IMR-90 (cell line): Measurements from ENCODE around the gene PARD6G. TPM values are rescaled to one million over a fixed set of nuclear protein-coding genes. Genes with fewer than 3 reads are reported as not detected.
A peak's percentile ranks its signal among the peaks of the same experiment; 100 is the strongest.

Experiments used
- ATAC-seq: fragments of 200-7000 bp; cut with Tn5 transposase; 2 replicates; pipeline ENCODE4 v1.9.1; 2020; ENCODE audit warnings: low read depth, mild to moderate bottlenecking, moderate library complexity
- BruUV-seq: library from RNA; stranded (reverse); fragments of 400-500 nt; replicated peaks from 2 replicates; lab custom pipeline; 2021; lab: Mats Ljungman, UMichigan
- CTCF ChIA-PET: fragments of 300-600 bp; formaldehyde crosslinking; extraction: SDS; loops from one replicate; lab custom pipeline; 2021; ENCODE audit warnings: antibody characterized with exemption; lab: Yijun Ruan, JAX
- POLR2A ChIA-PET: fragments of 300-600 bp; sonication (Branson Sonifier 250); formaldehyde crosslinking; loops from one replicate; lab custom pipeline; 2022; ENCODE audit warnings: antibody characterized with exemption; ENCODE audit not compliant: unreplicated experiment; lab: Charles Lee
- DNase-seq: peaks from one replicate; pipeline ENCODE4 v3.0.0; 2013
- H2AFZ ChIP-seq: replicated peaks from 2 replicates; pipeline ENCODE3; 2013; ENCODE audit warnings: low read length, mild to moderate bottlenecking; ENCODE audit not compliant: poor library complexity
- H2AK5ac ChIP-seq: 2 replicates; pipeline ENCODE4 v1.6.1; 2013; ENCODE audit warnings: low read depth, low read length, inconsistent platforms
- H2AK9ac ChIP-seq: replicated peaks from 2 replicates; pipeline ENCODE3; 2013; ENCODE audit warnings: mild to moderate bottlenecking, low read depth, low read length, moderate library complexity; ENCODE audit not compliant: poor library complexity
- H2BK120ac ChIP-seq: 2 replicates; pipeline ENCODE4 v1.6.1; 2013; ENCODE audit warnings: low read depth, low read length, inconsistent platforms
- H2BK15ac ChIP-seq: 3 replicates; pipeline ENCODE4 v1.6.1; 2013; ENCODE audit warnings: low read depth, low read length, inconsistent platforms
- H2BK20ac ChIP-seq: 2 replicates; pipeline ENCODE4 v1.6.1; 2013; ENCODE audit warnings: low read depth, mild to moderate bottlenecking, inconsistent platforms, low read length, moderate library complexity
- H2BK5ac ChIP-seq: 2 replicates; pipeline ENCODE4 v1.6.1; 2013; ENCODE audit warnings: mild to moderate bottlenecking, low read depth, low read length, inconsistent platforms; ENCODE audit not compliant: poor library complexity, severe bottlenecking
- H3K14ac ChIP-seq: replicated peaks from 2 replicates; pipeline ENCODE4 v1.6.1; 2013; ENCODE audit warnings: low read depth, low read length, inconsistent platforms
- H3K18ac ChIP-seq: 2 replicates; pipeline ENCODE4 v1.6.1; 2013; ENCODE audit warnings: low read depth, low read length, control low read depth
- H3K23ac ChIP-seq: 2 replicates; pipeline ENCODE4 v1.6.1; 2013; ENCODE audit warnings: low read depth, low read length, inconsistent platforms
- H3K27ac ChIP-seq: 2 replicates; pipeline ENCODE4 v1.5.1; 2013; ENCODE audit warnings: mild to moderate bottlenecking, control low read depth, low read length; ENCODE audit not compliant: insufficient read depth
- H3K27me3 ChIP-seq: 2 replicates; pipeline ENCODE4 v1.6.1; 2013; ENCODE audit warnings: low read length; ENCODE audit not compliant: control insufficient read depth, insufficient read depth
- H3K36me3 ChIP-seq: 2 replicates; pipeline ENCODE4 v1.6.1; 2013; ENCODE audit warnings: low read length, mixed read lengths; ENCODE audit not compliant: control insufficient read depth, insufficient read depth
- H3K4ac ChIP-seq: 2 replicates; pipeline ENCODE4 v1.6.1; 2013; ENCODE audit warnings: low read depth, low read length, inconsistent platforms
- H3K4me1 ChIP-seq: 2 replicates; pipeline ENCODE4 v1.6.1; 2013; ENCODE audit warnings: low read length, mixed read lengths; ENCODE audit not compliant: control insufficient read depth, insufficient read depth
- H3K4me2 ChIP-seq: 2 replicates; pipeline ENCODE4 v1.6.1; 2013; ENCODE audit warnings: low read depth, mild to moderate bottlenecking, control low read depth, low read length, moderate library complexity
- H3K4me3 ChIP-seq: 2 replicates; pipeline ENCODE4 v1.5.1; 2013; ENCODE audit warnings: low read depth, mild to moderate bottlenecking, control low read depth, low read length, moderate library complexity; ENCODE audit not compliant: insufficient read depth
- H3K56ac ChIP-seq: 2 replicates; pipeline ENCODE4 v1.6.1; 2013; ENCODE audit warnings: low read length, inconsistent platforms; ENCODE audit not compliant: insufficient read depth; ENCODE audit errors: extremely low read depth
- H3K79me1 ChIP-seq, 2 experiments: 2 replicates each; pipeline ENCODE4 v1.6.1; 2013; ENCODE audit warnings: low read length in 2 of 2, inconsistent platforms in 1 of 2, low read depth in 1 of 2
- H3K9ac ChIP-seq: 2 replicates; pipeline ENCODE4 v1.6.1; 2013; ENCODE audit warnings: low read depth, low read length, control low read depth
- H3K9me1 ChIP-seq: 2 replicates; pipeline ENCODE4 v1.6.1; 2013; ENCODE audit warnings: low read length, inconsistent platforms; ENCODE audit not compliant: insufficient read depth
- H3K9me3 ChIP-seq: 2 replicates; pipeline ENCODE4 v1.6.1; 2013; ENCODE audit warnings: low read length; ENCODE audit not compliant: control insufficient read depth, insufficient read depth
- H4K20me1 ChIP-seq: 2 replicates; pipeline ENCODE4 v1.6.1; 2013; ENCODE audit warnings: low read length, inconsistent platforms; ENCODE audit not compliant: insufficient read depth
- H4K5ac ChIP-seq: 2 replicates; pipeline ENCODE4 v1.6.1; 2013; ENCODE audit warnings: mild to moderate bottlenecking, low read depth, low read length, control low read depth
- H4K8ac ChIP-seq, 2 experiments: 2 replicates each; pipeline ENCODE4 v1.6.1; 2013; ENCODE audit warnings: low read depth in 2 of 2, low read length in 2 of 2, control low read depth in 1 of 2, inconsistent platforms in 1 of 2
- H4K91ac ChIP-seq: 2 replicates; pipeline ENCODE4 v1.6.1; 2013; ENCODE audit warnings: low read depth, low read length, inconsistent platforms; ENCODE audit not compliant: insufficient read depth
- BHLHE40 ChIP-seq: fragments of 150-350 bp; IDR thresholded peaks from 2 replicates; pipeline ENCODE4 v1.6.1; 2016; ENCODE audit warnings: mild to moderate bottlenecking, low read depth, low read length
- CEBPB ChIP-seq: IDR thresholded peaks from 2 replicates; pipeline ENCODE4 v1.6.1; 2012; ENCODE audit warnings: low read depth, low read length, improper control_type of control experiment
- FOS ChIP-seq: fragments of 150-350 bp; IDR thresholded peaks from 2 replicates; pipeline ENCODE4 v1.6.1; 2016; ENCODE audit warnings: low read depth, low read length
- MAFK ChIP-seq: IDR thresholded peaks from 2 replicates; pipeline ENCODE4 v1.6.1; 2012; ENCODE audit warnings: low read depth, low read length, improper control_type of control experiment
- MAZ ChIP-seq: IDR thresholded peaks from 2 replicates; pipeline ENCODE4 v1.6.1; 2012; ENCODE audit warnings: low read depth, mild to moderate bottlenecking, low read length, improper control_type of control experiment, moderate library complexity, borderline replicate concordance
- MXI1 ChIP-seq: IDR thresholded peaks from 2 replicates; pipeline ENCODE4 v1.6.1; 2012; ENCODE audit warnings: low read depth, mild to moderate bottlenecking, low read length, moderate library complexity, borderline replicate concordance
- NFE2L2 ChIP-seq: fragments of 150-350 bp; IDR thresholded peaks from 2 replicates; pipeline ENCODE4 v1.6.1; 2016; ENCODE audit warnings: low read depth, mild to moderate bottlenecking, low read length
- POLR2A ChIP-seq: IDR thresholded peaks from 2 replicates; pipeline ENCODE4 v1.6.1; 2012; ENCODE audit warnings: mild to moderate bottlenecking, low read depth, low read length
- RCOR1 ChIP-seq: IDR thresholded peaks from 2 replicates; pipeline ENCODE4 v1.6.1; 2012; ENCODE audit warnings: mild to moderate bottlenecking, low read length, improper control_type of control experiment; ENCODE audit not compliant: insufficient replicate concordance
- SMC3 ChIP-seq: fragments of 150-350 bp; IDR thresholded peaks from 2 replicates; pipeline ENCODE4 v1.6.1; 2016; ENCODE audit warnings: low read depth, mild to moderate bottlenecking, antibody characterized with exemption, low read length, moderate library complexity
- WGBS, 2 experiments: methylation state at CpG; one replicate each; pipeline versions ENCODE4 v1.1.5 to v1.1.7; 2013; ENCODE audit warnings: missing lambda C conversion rate in 2 of 2; ENCODE audit not compliant: insufficient read length in 1 of 2; ENCODE audit errors: extremely low coverage in 2 of 2; 5-methylcytosine and 5-hydroxymethylcytosine counted together
- dilution Hi-C: fragments of 300-500 bp; cut with HindIII; formaldehyde crosslinking; loops from one replicate; pipeline ENCODE4 v1.14.3; 2018; ENCODE audit warnings: low sequenced_read_pairs; ENCODE audit not compliant: unreplicated experiment
- in situ Hi-C: fragments of 300-500 bp; cut with MboI; formaldehyde crosslinking; loops from 3 replicates; pipeline ENCODE4 v1.14.3; 2019; ENCODE audit warnings: low sequenced_read_pairs, inconsistent platforms, mixed read lengths
- intact Hi-C: fragments of 100-400 bp; cut with micrococcal nuclease; formaldehyde crosslinking; loops from 2 replicates; pipeline ENCODE4 v1.10.0; 2022
- polyA plus RNA-seq, 3 experiments: library from polyadenylated mRNA; depleted of rRNA; stranded (reverse); fragments of >200 nt; gene quantifications; 2 replicates each; pipeline ENCODE4 v1.2.3, GENCODE V29; 2012; ENCODE audit warnings: low replicate concordance in 1 of 3
- total RNA-seq: library from RNA; depleted of rRNA; stranded (reverse); fragments of >200 nt; gene quantifications from 2 replicates; pipeline ENCODE4 v1.2.3, GENCODE V29; 2012
- TF ChIP-seq, protein P1 (sequence below): fragments of 150-350 bp; IDR thresholded peaks from 2 replicates; pipeline ENCODE4 v1.6.1; 2016; ENCODE audit warnings: low read depth, mild to moderate bottlenecking, low read length, moderate library complexity, borderline replicate concordance
- TF ChIP-seq, protein P2 (sequence below): fragments of 150-350 bp; IDR thresholded peaks from 2 replicates; pipeline ENCODE4 v1.6.1; 2017; ENCODE audit warnings: mild to moderate bottlenecking, antibody characterized with exemption, low read length, low read depth

The PARD6G gene
- total and polyA plus RNA-seq, 2 of the 4 experiments (the other 2 are of a cell fraction) = 2.5 to 4.6 TPM

DNA sequence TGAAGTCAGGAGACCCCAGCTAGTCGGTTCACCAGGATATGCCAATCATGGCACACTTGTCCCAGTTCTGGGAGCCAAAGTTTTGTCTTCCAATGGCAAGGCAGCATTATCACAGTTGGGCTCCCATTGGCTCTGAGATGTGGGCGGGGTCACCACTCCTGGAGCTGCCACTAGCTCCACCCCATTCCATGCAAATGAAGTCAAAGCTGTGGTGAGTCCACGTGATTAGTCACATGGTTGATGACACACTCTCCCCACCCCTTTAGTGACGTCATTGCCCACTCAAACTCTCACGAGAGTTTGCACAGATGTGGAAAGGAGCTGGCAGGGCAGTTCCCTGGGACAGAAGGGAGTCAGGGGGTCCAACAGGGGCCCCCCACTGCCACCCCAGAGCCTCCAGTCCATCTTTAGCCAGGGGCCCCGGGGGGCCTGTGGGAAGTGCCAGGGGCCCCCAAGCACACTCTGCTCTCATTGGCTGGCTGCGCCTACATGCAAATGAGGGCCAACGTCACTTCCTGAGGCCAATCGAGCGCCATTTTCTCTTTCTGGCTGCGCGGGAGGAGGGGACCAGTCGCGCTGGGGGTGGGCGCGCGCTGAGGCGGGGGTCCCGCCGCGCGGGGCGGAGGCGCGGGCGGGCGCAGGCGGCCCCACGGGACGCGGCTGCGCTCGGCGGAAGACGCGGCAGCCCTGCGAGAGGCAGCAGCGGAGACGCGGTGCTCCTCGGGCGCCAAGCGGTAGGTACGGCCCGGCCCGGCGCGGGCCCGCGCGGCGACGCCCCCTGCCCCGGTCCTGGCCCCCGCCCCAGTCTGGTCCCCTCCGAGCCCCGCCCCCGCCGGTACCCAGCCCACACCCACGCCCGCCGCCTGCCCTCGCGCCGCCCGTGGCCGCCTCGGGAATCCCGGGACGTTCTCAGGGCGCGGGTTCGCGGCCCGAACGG is 138.3 kb downstream of the PARD6G start, which contains the start of gene ADNP2:
Gene ADNP2, plus strand, starts transcription at position 524 of the 937 bp plus-strand sequence. CDS start 8,281 bp downstream, outside the sequence.
- BruUV-seq = no TSS peak
- TF ChIP-seq MAFK = no peak
- TF ChIP-seq, protein P1, sequence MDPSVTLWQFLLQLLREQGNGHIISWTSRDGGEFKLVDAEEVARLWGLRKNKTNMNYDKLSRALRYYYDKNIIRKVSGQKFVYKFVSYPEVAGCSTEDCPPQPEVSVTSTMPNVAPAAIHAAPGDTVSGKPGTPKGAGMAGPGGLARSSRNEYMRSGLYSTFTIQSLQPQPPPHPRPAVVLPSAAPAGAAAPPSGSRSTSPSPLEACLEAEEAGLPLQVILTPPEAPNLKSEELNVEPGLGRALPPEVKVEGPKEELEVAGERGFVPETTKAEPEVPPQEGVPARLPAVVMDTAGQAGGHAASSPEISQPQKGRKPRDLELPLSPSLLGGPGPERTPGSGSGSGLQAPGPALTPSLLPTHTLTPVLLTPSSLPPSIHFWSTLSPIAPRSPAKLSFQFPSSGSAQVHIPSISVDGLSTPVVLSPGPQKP = no peak
- TF ChIP-seq MAZ = peak; percentile 30; the same call in 1 of the 2 replicates
- TF ChIP-seq MXI1 = no peak
- peak; percentile 61 for TF ChIP-seq POLR2A
- TF ChIP-seq FOS = peak; percentile 89
- TF ChIP-seq CEBPB = 0 out of 2 replicates have a peak, but pooled peaks have one; percentile 13
- TF ChIP-seq SMC3 = no peak
- TF ChIP-seq, protein P2, sequence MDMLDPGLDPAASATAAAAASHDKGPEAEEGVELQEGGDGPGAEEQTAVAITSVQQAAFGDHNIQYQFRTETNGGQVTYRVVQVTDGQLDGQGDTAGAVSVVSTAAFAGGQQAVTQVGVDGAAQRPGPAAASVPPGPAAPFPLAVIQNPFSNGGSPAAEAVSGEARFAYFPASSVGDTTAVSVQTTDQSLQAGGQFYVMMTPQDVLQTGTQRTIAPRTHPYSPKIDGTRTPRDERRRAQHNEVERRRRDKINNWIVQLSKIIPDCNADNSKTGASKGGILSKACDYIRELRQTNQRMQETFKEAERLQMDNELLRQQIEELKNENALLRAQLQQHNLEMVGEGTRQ = peak; percentile 99
- TF ChIP-seq NFE2L2 = no peak
- peak; percentile 42; the same call in 1 of the 2 replicates for TF ChIP-seq BHLHE40
- TF ChIP-seq RCOR1 = no peak

More for the DNA sequence above, 138.3 kb downstream of the PARD6G start, which contains the start of gene ADNP2:
- Histone ChIP-seq H4K5ac (no peak within 1 kb of the TSS; the same call in 1 of the 2 replicates), H4K20me1 (peaks cover 33% of the 10 kb centered on the region), H3K27ac (peak within 1 kb of the TSS; percentile 54; the same call in 1 of the 2 replicates), H3K9me1 (peaks cover 6% of the 10 kb centered on the region), H2BK120ac (peak within 1 kb of the TSS; percentile 74), H2AK5ac (peak within 1 kb of the TSS; percentile 1; the same call in 1 of the 2 replicates), H3K18ac (peak within 1 kb of the TSS; percentile 69; the same call in 1 of the 2 replicates), H4K8ac (peak within 1 kb of the TSS in 1 of 2 experiments; percentile 85; a peak in 3 of 4 replicates), H3K4me1 (peaks cover 7% of the 10 kb centered on the region), H3K23ac (peak within 1 kb of the TSS; percentile 77; the same call in 1 of the 2 replicates), H3K4ac (peak within 1 kb of the TSS; percentile 61; the same call in 1 of the 2 replicates), H3K27me3 (no peaks in the 10 kb centered on the region), H3K79me1 (peaks cover 22 to 35% of the 10 kb centered on the region in 2 experiments), H2BK15ac (no peak within 1 kb of the TSS), H3K56ac (peak within 1 kb of the TSS; percentile 35; the same call in 1 of the 2 replicates), H2AFZ (peak within 1 kb of the TSS; percentile 95), H3K4me2 (peak within 1 kb of the TSS; percentile 80), H2BK5ac (peak within 1 kb of the TSS; percentile 8), H2BK20ac (no peak within 1 kb of the TSS), H4K91ac (peak within 1 kb of the TSS; percentile 23; the same call in 1 of the 2 replicates), H3K36me3 (no peaks in the 10 kb centered on the region), H2AK9ac (peak within 1 kb of the TSS; percentile 92), H3K4me3 (peak within 1 kb of the TSS; percentile 100), H3K14ac (peak within 1 kb of the TSS; percentile 70; the same call in 1 of the 2 replicates), H3K9ac (peak within 1 kb of the TSS; percentile 85), H3K9me3 (no peaks in the 10 kb centered on the region)
- in situ Hi-C loops (no loop called here), intact Hi-C loops (loop anchor here (1.0 kb wide), 1 partner anchor 138 kb away; the partner anchor contains the start of gene PARD6G), dilution Hi-C loops (no loop called here)
- ATAC-seq (peak; percentile 82), DNase-seq (peak; percentile 96)
- ChIA-PET POLR2A (no interaction called here), CTCF (no interaction called here)
- 1% methylated on average over 19 of the region's 76 CpGs; no CpG with 5 or more reads in 1 of the 2 experiments for WGBS, 2 experiments
